ENCODE data around the gene SMARCE1.
"Not testable (repeated sequence)": the region's sequence is repeated elsewhere in the genome, so short reads cannot be mapped to it uniquely, and the experiment has no call there.

Gene SMARCE1

GRCh38 chr17:40586264-40586663 lies 61.4 kb downstream of the SMARCE1 start:
- not testable (repeated sequence) for DNase-seq

GRCh38 chr17:40584950-40585349 lies 62.7 kb downstream of the SMARCE1 start:
- not testable (repeated sequence) for DNase-seq

GRCh38 chr17:40582328-40582901 lies 65.2 kb downstream of the SMARCE1 start:
- DNase-seq = no peak

- no peak for DNase-seq
Measured at GRCh38 chr17:40580140-40580539, 67.5 kb downstream of the SMARCE1 start.

- no peak for DNase-seq
Measured at GRCh38 chr17:40579471-40579870, 68.1 kb downstream of the SMARCE1 start.

GRCh38 chr17:40577611-40578065 lies 70.0 kb downstream of the SMARCE1 start:
- no peak for DNase-seq

- no peak for DNase-seq
Measured at GRCh38 chr17:40576113-40576740, 71.4 kb downstream of the SMARCE1 start.
